Fibroblast of mammary gland (primary cell): ENCODE results near the gene NEK9.

Source experiments
- DNase-seq: peaks from one replicate; pipeline ENCODE4 v3.0.0-alpha.2; 2010; ENCODE audit warnings: low read depth
- H3K4me3 ChIP-seq: 2 replicates; pipeline ENCODE4 v1.5.1; 2011; ENCODE audit warnings: low read depth, mild to moderate bottlenecking, low read length, moderate library complexity; ENCODE audit not compliant: control insufficient read depth
- TF ChIP-seq, protein P1 (sequence below): conservative IDR thresholded peaks from 2 replicates; pipeline ENCODE4 v1.5.1; 2011; ENCODE audit warnings: low read depth, low read length, inconsistent platforms; ENCODE audit not compliant: control insufficient read depth, insufficient read depth

Gene NEK9

GRCh38 chr14:75140620-75141019 lies 13.8 kb upstream of the NEK9 start:
- H3K4me3 ChIP-seq, result no peak overlapping the region
- TF ChIP-seq, protein P1, sequence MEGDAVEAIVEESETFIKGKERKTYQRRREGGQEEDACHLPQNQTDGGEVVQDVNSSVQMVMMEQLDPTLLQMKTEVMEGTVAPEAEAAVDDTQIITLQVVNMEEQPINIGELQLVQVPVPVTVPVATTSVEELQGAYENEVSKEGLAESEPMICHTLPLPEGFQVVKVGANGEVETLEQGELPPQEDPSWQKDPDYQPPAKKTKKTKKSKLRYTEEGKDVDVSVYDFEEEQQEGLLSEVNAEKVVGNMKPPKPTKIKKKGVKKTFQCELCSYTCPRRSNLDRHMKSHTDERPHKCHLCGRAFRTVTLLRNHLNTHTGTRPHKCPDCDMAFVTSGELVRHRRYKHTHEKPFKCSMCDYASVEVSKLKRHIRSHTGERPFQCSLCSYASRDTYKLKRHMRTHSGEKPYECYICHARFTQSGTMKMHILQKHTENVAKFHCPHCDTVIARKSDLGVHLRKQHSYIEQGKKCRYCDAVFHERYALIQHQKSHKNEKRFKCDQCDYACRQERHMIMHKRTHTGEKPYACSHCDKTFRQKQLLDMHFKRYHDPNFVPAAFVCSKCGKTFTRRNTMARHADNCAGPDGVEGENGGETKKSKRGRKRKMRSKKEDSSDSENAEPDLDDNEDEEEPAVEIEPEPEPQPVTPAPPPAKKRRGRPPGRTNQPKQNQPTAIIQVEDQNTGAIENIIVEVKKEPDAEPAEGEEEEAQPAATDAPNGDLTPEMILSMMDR, result no peak
- no peak for DNase-seq

GRCh38 chr14:75139185-75139584 lies 12.3 kb upstream of the NEK9 start:
- no peak overlapping the region for H3K4me3 ChIP-seq

DNA sequence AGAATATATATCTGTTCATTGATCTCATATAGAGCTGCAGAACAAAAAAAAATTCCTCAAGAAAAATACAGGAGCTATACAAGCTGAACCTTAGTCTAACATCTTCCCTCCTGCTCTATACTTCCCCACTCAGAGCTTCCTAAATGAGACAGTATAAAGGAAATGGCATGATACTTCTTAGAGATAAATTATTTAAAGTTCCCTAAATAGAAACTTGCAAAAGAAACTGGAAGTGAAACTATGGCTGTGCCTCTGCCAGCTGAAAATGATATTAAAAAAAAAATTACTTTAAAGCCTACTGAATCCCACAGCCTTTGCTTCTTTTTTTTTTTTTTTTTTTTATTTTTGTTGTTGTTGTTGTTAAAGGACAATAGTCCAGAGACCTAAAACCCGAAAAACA lies 11.6 kb upstream of the NEK9 start:
- DNase-seq, result no peak
- H3K4me3 ChIP-seq, result no peak overlapping the region
- TF ChIP-seq, protein P1, result no peak

More at GRCh38 chr14:75139185-75139584, 12.3 kb upstream of the NEK9 start:
- no peak for DNase-seq
- TF ChIP-seq, protein P1, result no peak

DNA sequence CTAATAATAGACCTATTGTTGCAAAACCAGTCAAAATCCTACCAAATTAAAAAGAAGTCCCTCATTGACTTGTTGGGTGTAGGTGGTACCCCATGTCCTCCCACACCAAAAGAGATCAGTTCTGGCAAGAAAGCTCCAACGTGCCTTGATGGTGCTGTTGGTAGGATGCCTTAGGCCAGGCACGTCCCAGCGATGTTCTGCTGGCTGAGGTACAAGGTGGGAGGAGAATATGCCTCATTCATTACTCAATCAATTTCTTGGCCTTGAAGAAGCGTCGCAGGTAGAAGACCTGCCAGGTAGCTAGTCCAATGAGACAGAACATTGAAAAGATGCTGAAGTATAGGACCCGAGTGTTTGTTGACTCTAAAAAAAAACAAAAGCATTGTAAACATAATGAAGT lies 7.8 kb upstream of the NEK9 start:
- TF ChIP-seq, protein P1, result no peak
- H3K4me3 ChIP-seq, result no peak overlapping the region
- DNase-seq, result no peak

DNA sequence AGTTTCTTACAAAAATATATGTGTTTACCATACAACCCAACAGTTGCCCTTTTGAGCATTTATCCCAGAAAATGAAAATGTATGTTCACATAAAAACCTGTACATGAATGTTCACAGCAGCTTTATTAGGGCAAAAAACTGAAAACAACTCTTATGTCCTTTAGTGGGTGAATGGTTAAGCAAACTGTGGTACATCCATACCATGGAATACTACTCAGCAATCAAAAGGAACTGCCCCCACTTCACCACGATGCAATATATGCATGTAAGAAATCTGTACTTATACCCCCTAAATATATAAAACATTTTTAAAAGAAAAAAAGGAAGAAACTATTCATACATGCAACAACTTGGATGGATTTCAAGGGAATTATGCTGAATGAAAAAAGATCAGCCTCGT lies 6.7 kb upstream of the NEK9 start:
- H3K4me3 ChIP-seq, result no peak overlapping the region
- DNase-seq, result no peak
- TF ChIP-seq, protein P1, result no peak

DNA sequence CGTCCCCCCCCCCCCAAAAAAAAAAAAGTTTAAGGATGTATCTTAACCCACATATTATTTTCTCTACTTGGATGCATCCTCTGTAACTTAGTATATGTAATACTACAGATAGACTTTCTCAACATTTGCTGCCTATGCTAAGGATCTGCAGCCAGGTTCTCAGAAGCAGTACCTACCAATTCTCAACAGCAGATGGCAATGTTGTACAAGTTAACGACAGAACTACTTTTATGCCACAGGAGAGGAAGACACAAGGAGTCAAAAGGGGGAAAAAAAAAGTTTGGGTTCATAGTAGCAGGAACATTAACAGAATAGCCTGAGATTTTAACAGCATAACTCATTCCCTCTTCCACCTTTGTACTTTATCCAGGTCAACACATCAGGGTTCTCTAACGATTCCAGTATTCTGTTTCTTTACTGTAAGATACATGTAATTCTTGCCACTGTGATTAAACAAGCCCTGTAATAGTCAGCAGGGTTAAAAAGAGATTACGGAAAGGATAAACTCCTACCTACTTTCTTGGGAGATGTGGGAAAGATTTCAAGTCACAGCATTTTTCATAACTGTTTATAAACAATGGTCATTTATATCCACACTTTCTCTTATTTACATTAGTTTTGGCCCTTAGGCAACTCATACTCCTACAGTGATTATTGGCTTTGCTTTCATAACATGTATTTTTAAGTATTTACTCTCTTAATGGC lies 5.7 kb upstream of the NEK9 start:
- DNase-seq, result peak; percentile 81
- TF ChIP-seq, protein P1, result peak; percentile 68

More for the DNA sequence above, 5.7 kb upstream of the NEK9 start:
- H3K4me3 ChIP-seq, result no peak overlapping the region
